Heart left ventricle (tissue), 16 donors: Measurements from ENCODE around the gene ABCA9. TPM values are rescaled to one million over a fixed set of nuclear protein-coding genes. Genes with fewer than 3 reads are reported as not detected.

ENCODE experiments used
- ATAC-seq, 4 donors: fragments of 200-7000 bp; cut with Tn5 transposase; one replicate each; pipeline ENCODE4 v1.9.1; 2020 to 2022; ENCODE audit warnings: moderate library complexity in 4 of 4, mild to moderate bottlenecking in 3 of 4, moderate number of reproducible peaks in 1 of 4
- DNase-seq, 5 donors: peaks; one replicate each; pipeline ENCODE4 v3.0.0-alpha.2; 2020
- H3K27ac ChIP-seq, 12 donors: fragments of 200-600 bp; sonication (generic) in 4 of 12; one replicate each; pipeline versions ENCODE4 v1.5.0 to v1.8.0; 2016 to 2022; ENCODE audit warnings: mild to moderate bottlenecking in 2 of 12
- H3K27me3 ChIP-seq, 9 donors: fragments of 200-600 bp; sonication (generic) in 2 of 9; one replicate each; pipeline versions ENCODE4 v1.5.1 to v1.8.0; 2016 to 2022; ENCODE audit warnings: mild to moderate bottlenecking in 3 of 9
- H3K36me3 ChIP-seq, 9 donors: fragments of 200-600 bp; sonication (generic) in 2 of 9; one replicate each; pipeline versions ENCODE4 v1.5.0 to v1.8.0; 2018 to 2022; ENCODE audit warnings: mild to moderate bottlenecking in 2 of 9
- H3K4me1 ChIP-seq, 12 donors: fragments of 200-600 bp; sonication (generic) in 4 of 12; one replicate each; pipeline versions ENCODE4 v1.5.0 to v1.8.0; 2016 to 2022; ENCODE audit warnings: mild to moderate bottlenecking in 3 of 12
- H3K4me3 ChIP-seq, 12 donors: fragments of 200-600 bp; sonication (generic) in 4 of 12; one replicate each; pipeline versions ENCODE4 v1.5.0 to v1.8.0; 2017 to 2022; ENCODE audit warnings: mild to moderate bottlenecking in 9 of 12, moderate library complexity in 4 of 12
- H3K9me3 ChIP-seq, 12 donors: fragments of 200-600 bp; sonication (generic) in 4 of 12; one replicate each; pipeline versions ENCODE4 v1.5.0 to v1.8.0; 2016 to 2022; ENCODE audit warnings: mild to moderate bottlenecking in 1 of 12
- CTCF ChIP-seq, 12 donors: fragments of 200-600 bp; sonication (generic) in 4 of 12; IDR thresholded peaks; one replicate each; pipeline versions ENCODE4 v1.5.0 to v1.8.0; 2018 to 2022; ENCODE audit warnings: antibody characterized with exemption in 12 of 12, mild to moderate bottlenecking in 5 of 12
- POLR2A ChIP-seq, 2 donors: fragments of 450-650 bp; IDR thresholded peaks; one replicate each; pipeline ENCODE4 v1.6.1; 2017; ENCODE audit warnings: antibody characterized with exemption in 2 of 2, mild to moderate bottlenecking in 2 of 2, moderate library complexity in 2 of 2
- WGBS, 4 donors: extraction: QIAGEN DNeasy Blood & Tissue Kit in 2 of 4; methylation state at CpG; one replicate each; pipeline versions ENCODE4 v1.1.5 to v1.1.7; 2013 to 2018; 5-methylcytosine and 5-hydroxymethylcytosine counted together
- intact Hi-C, 10 donors: fragments of 100-400 bp; cut with DNase I; formaldehyde crosslinking; loops; one replicate each; pipeline versions ENCODE4 v1.11.1 to v1.14.2; 2022
- polyA plus RNA-seq, 2 donors: library from polyadenylated mRNA; stranded (reverse); fragments of 200-250 nt; gene quantifications; one replicate each; pipeline ENCODE4 v1.2.3, GENCODE V29; 2013
- total RNA-seq, 9 donors: library from RNA; depleted of rRNA in 2 of 9; stranded (reverse); fragments of >200 nt in 2 of 9; fragmentation: NEBNext Ultra II Directional in 3 of 9; extraction: Animal tissue kit (Norgen Biotek cat#: 25700) in 3 of 9; gene quantifications; one replicate each; pipeline versions ENCODE4 v1.1.0 to v1.2.4, GENCODE V29; 2016 to 2023
- donor health status: ischemic (EF 13 %, LVEDD 7.1; RV severe dilation, severe dysfunction).
- donor health status: healthy with polysubstance abuse.
- donor health status: DM: no; HTN: yes; CAD: no.
- donor health status: DM: no; HTN: no; CAD: no.
- donor health status: ischemic (EF 25% LVEDD 6.9; RV normal size, moderate dysfunction).
- donor health status: ischemic (EF 25% LVEDD 5.7; RV mildly dilated, moderate dysfunction).
- donor health status: healthy.
- donor health status: DM: yes; HTN: yes; CAD: no.
- donor health status: ischemic (EF 35%, LVEDD 5.7; RV mildly dilated, moderate dysfunction).
- donor health status: nonischemic (EF 11% LVEDD 7.7; RV severe dilation, severe dysfunction).
- donor health status: DM: yes; HTN: yes; CAD: no.
- donor health status: PGD.
- donor health status: ischemic (EF 29% LVEDD 5.4; RV normal size, mild dysfunction).
- donor health status: nonischemic (EF 23%, LVEDD 6.1; RV moderate dilation, normal function).

The ABCA9 gene
- total and polyA plus RNA-seq, 11 donors = 2.4 to 19.9 (median 11.2) TPM

GRCh38 chr17:69069226-69069750 lies 8.6 kb upstream of the ABCA9 start:
- no peak overlapping the region for H3K4me3 ChIP-seq
- 87 to 92% (median 91%) methylated on average over 5 of the region's 5 CpGs for WGBS, 4 donors
- no peaks in the 10 kb centered on the region for H3K27me3 ChIP-seq
- ATAC-seq = no peak
- no peaks in the 10 kb centered on the region for H3K36me3 ChIP-seq
- peaks cover 0 to 18% (median 2%) of the 10 kb centered on the region in 12 donors for H3K9me3 ChIP-seq
- no peak overlapping the region for H3K27ac ChIP-seq
- peaks cover 0 to 32% (median 0%) of the 10 kb centered on the region in 12 donors for H3K4me1 ChIP-seq
- no peak for DNase-seq
- TF ChIP-seq CTCF (IDR thresholded peaks at IDR 0.05) = no peak
- TF ChIP-seq POLR2A (IDR thresholded peaks at IDR 0.05) = no peak
- intact Hi-C loops = no loop called here

GRCh38 chr17:69067274-69068047 lies 6.7 kb upstream of the ABCA9 start:
- H3K4me1 ChIP-seq = peaks cover 0 to 45% (median 0%) of the 10 kb centered on the region in 12 donors
- peak in 2 of 12 donors; percentile 5 to 12 for TF ChIP-seq CTCF (IDR thresholded peaks at IDR 0.05)
- TF ChIP-seq POLR2A (IDR thresholded peaks at IDR 0.05) = no peak
- intact Hi-C loops = no loop called here
- no peak overlapping the region for H3K27ac ChIP-seq
- peaks cover 0 to 5% (median 0%) of the 10 kb centered on the region in 12 donors for H3K9me3 ChIP-seq
- DNase-seq (no peak), ATAC-seq (no peak)
- H3K36me3 ChIP-seq = no peaks in the 10 kb centered on the region
- H3K4me3 ChIP-seq = no peak overlapping the region
- no peaks in the 10 kb centered on the region for H3K27me3 ChIP-seq
- 89 to 96% (median 91%) methylated on average over 4 of the region's 4 CpGs for WGBS, 4 donors

DNA sequence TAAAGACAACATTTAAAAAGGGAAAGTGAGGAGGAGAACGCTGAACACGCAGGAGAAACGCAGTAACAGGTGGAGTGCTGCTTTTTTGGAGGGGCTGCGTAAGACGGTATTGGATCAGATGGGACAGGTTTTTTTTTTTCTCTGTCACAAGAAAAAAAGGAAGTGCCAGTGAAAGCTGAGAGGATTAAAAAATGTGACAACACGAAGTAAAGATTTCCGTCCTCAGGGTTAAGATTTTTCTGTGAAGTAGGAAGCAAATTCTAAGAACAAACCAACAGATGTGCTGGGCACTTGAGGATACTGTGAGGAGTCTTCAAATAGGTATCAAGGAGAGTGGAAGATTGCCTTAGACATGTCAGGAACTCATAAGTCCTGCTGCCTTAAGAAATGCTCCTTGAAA lies 5.8 kb upstream of the ABCA9 start:
- Histone ChIP-seq H3K27me3 (no peaks in the 10 kb centered on the region), H3K4me1 (peaks cover 0 to 48% (median 0%) of the 10 kb centered on the region in 12 donors), H3K36me3 (no peaks in the 10 kb centered on the region), H3K4me3 (no peak overlapping the region), H3K27ac (peak overlapping the region in 1 of 12 donors; percentile 50), H3K9me3 (no peaks in the 10 kb centered on the region)
- intact Hi-C loops = no loop called here
- ATAC-seq (no peak), DNase-seq (no peak)
- WGBS, 4 donors = 76 to 86% (median 82%) methylated on average over 7 of the region's 7 CpGs
- TF ChIP-seq CTCF (IDR thresholded peaks at IDR 0.05) = no peak
- TF ChIP-seq POLR2A (IDR thresholded peaks at IDR 0.05) = no peak

DNA sequence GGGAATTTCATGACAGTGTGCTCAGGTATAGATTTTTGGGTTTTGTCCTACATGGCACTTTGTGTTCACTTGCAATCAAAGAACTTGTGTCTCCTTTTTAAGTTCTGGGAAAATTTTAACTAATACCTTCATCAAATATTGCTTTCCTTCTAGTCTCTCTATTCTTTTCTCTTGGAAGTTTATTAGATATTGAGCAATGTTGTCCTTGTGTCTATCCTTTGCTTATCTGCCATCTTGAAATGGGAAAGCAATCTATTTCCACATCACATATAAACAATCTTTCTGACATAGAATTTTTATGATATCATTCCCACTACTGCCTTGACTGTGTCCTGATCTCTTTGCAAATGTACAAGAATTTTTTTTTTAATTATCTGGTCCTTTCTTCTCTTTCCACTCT lies 4.4 kb upstream of the ABCA9 start:
- Histone ChIP-seq H3K4me3 (no peak overlapping the region), H3K36me3 (no peaks in the 10 kb centered on the region), H3K27me3 (no peaks in the 10 kb centered on the region), H3K9me3 (no peaks in the 10 kb centered on the region), H3K27ac (peak overlapping the region in 1 of 12 donors; percentile 64), H3K4me1 (peaks cover 0 to 50% (median 0%) of the 10 kb centered on the region in 12 donors)
- TF ChIP-seq CTCF (IDR thresholded peaks at IDR 0.05) (no peak), POLR2A (IDR thresholded peaks at IDR 0.05) (no peak)
- no peak for ATAC-seq
- DNase-seq = no peak
- intact Hi-C loops = no loop called here
